GM15510 (cell line): ENCODE measurements around the gene IL22.

ENCODE experiments used
- POLR2A ChIP-seq: IDR thresholded peaks from 3 replicates; pipeline ENCODE4 v1.6.1; 2011; ENCODE audit warnings: borderline replicate concordance; ENCODE audit not compliant: insufficient read length; ENCODE audit errors: extremely low read depth

Gene IL22

DNA sequence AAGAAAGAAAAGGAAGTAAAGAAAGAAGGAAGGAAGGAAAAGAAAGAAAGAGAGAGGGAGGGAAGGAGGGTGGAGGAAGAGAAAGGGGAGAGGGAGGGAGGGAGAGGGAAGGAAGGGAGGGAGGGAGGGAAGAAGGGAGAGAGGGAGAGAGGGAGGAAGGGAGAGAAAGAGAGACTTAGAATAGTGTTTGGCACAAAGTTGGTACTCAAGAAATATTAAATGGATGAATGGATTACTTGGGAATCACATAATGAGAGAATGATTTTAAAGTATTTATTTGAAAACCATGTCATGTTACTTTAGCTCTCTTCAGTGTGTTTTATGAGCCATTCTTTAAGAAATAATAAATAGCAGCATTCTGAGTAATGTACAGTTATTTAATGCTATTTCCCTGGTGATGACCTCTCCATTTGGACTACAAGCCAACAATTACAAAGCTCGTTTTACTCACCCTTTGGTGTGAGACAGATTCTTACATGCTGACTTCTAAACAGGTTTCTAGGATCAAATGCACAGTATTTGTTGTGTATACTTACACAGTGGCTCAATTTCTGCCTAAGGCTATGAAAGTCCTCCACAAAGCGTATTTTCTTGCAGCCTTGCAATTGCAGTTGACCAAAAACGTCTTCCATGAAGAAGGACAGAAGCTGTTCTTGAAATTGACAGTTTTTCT is 28.7 kb downstream of the IL22 start:
- no peak for TF ChIP-seq POLR2A

DNA sequence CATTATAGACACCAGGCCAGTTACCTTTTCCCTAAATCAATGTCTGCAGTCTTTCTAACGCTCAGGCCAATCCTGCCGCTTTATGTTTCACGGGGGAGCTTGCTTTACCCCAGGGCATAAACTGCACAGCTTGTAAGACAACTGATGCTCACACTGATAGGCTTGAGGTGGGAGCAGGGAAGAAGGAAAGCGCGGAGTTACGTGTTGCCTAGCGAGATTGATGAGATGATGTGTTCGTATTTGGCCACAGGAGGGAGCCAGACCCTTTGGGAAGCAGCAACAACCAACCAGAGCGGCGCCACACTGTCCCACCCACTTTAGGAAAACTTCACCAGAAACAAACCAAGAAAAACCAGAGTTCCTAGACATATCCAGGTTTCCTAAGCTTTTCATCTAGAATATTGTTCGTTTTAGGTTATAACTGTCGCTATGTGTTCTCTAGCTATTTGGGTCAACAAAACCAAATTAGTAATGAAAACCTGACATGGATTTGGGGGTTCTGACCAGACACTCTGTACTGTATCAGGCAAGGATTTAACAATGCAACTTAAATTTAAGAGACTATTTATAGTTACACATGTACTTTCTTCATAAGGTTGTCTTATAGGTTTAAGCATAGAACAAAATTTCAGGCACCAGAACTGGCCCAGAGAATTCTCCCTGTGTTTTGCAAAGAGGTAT is 30.2 kb downstream of the IL22 start:
- TF ChIP-seq POLR2A = no peak

DNA sequence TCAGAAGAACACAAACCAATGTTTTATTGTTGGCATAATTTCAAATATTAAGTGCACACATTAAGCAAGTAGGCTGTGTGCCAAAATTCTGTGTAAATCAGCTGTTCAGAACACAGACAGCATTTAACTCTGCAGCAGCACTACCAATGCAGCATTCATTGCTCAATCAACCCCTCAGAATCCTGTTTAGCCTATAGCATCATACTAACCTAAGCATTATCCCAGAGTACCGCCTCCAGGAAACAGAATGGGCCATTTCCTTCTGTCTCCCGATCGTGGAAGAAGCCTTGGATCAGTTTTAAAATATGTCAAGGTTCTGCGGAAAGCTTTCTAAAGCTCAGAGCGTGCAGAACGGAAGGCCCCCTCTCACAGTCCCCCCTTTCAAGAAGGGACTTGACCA is 31.1 kb downstream of the IL22 start:
- TF ChIP-seq POLR2A = no peak

DNA sequence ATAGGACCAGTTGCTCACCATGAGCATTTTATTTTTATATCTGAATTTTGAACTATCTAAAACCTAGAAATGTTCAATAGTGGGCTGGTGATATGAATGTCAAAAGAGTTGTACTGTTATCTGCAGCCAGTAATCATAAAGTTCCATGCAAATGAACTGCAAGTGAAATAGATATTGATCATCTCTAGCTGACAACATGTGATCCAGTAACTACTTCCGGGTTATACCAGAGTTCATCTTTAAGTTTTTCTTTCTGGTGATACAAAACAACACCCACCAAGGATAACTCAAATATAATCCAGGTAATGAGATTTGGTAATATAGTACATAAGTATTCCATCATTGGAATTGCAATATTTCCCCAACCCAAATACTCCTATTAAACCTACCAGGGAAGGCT is 31.9 kb downstream of the IL22 start:
- TF ChIP-seq POLR2A = no peak

DNA sequence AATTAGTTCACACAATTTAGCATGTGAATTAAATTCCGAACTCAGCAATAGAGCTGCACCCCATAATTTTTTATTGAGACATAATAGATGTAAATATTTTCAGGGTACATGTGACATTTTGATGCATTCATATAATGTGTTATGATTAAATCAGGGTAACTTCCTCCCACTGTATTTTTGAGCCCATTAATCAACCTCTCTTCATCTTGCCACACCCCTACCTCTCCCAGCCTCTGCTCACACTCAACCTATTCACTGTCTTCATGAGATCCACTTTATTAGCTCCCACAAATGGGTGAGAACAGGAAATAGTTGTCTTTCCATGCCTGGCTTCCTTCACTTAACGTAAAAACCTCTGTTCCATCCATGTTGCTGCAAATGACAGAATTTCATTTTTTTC is 42.5 kb downstream of the IL22 start:
- no peak for TF ChIP-seq POLR2A

DNA sequence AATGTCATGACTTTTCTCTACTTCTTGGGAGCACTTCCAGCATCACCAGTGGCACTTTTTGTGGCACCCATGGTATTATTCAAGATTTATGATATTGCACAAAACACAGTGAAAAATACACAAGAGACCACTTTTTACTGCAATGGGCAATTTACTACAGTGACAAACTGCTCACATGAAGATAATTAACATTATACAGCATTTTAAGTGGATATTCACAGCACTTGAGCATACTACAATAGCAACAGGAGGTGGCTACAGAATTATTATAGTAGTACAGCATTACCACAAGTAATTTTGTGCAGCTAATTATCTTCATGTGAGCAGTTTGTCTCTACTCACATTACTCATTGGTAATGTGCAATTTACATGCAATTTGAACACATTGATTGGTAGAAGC is 46.1 kb downstream of the IL22 start:
- TF ChIP-seq POLR2A = no peak

- TF ChIP-seq POLR2A = no peak
These were observed 47.0 kb downstream of the IL22 start for GRCh38 chr12:68206446-68206845.

DNA sequence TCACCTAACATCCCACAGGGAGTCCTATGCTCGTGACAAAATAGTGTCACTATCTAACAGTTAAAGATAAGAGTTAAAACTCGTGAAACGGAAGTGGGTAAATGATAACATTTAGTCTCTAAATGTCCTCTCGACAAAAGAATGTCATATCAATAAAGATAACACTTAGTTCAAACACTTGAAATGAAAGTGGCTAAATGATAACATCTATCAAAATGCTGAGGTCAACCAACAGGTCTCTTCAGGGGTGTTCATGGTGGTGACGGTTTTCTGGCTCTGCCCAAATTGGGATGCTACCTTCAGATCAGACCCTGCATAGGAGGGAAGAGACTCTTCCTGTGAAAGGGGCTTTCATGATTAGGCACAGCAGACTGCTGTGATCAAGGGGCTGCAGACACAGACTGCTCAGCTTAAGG is 49.9 kb downstream of the IL22 start:
- no peak for TF ChIP-seq POLR2A

DNA sequence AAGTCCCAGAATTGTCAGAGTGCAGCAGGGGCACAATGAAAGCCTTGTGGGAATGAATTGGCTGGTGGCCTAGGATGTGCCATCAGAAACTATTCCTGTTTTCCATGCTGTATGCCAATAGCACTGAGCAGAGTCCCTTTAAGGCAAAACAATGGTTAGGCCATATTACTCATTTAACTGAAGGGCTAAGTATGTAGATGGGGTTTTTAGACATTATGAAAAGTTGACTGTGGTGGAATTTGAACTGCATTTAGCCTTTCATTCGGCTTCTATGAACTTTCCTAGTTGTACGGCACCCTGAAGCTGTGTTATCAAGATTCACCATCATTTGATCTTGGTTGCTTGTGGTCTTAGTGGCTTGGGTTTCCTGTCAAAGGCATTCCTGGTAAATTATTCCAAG is 52.5 kb downstream of the IL22 start:
- TF ChIP-seq POLR2A = no peak

GRCh38 chr12:68199127-68199526 is 54.3 kb downstream of the IL22 start:
- TF ChIP-seq POLR2A = no peak

GRCh38 chr12:68198507-68199086 is 54.8 kb downstream of the IL22 start:
- no peak for TF ChIP-seq POLR2A
